Measurements from ENCODE around the gene ZNF593. TPM values are rescaled to one million over a fixed set of nuclear protein-coding genes. Genes with fewer than 3 reads are reported as not detected.

The ZNF593 gene
- polyA plus RNA-seq, 1 of the 3 experiments (the other 2 are of a cell fraction) = 64.8 TPM

GRCh38 chr1:26190373-26190987 lies 20.8 kb downstream of the ZNF593 start, which contains the start of gene CATSPER4:
Gene CATSPER4 (plus strand): TSS chr1:26190602. CDS start chr1:26190628, 26 bp downstream.
- H3K9me3 ChIP-seq = no peaks in the 10 kb centered on the region
- H3K4me2 ChIP-seq = no peak within 1 kb of the TSS
- H4K20me1 ChIP-seq (ENCODE audit: insufficient read depth) = no peaks in the 10 kb centered on the region
- no peaks in the 10 kb centered on the region for H3K79me2 ChIP-seq (ENCODE audit: insufficient read depth)
- POLR2A ChIA-PET = no interaction called here
- H3K4me3 ChIP-seq (ENCODE audit: low read depth in 2 of 2, low read length in 1 of 2) = no peak within 1 kb of the TSS; a peak in 1 of 4 replicates
- no peak for TF ChIP-seq FOXM1 (IDR thresholded peaks at IDR 0.05; ENCODE audit: low read depth)
- no peak for TF ChIP-seq RXRA (IDR thresholded peaks at IDR 0.05; ENCODE audit: borderline replicate concordance, low read depth)
- no peak for TF ChIP-seq EP300 (IDR thresholded peaks at IDR 0.05; ENCODE audit: borderline replicate concordance in 1 of 2, low read depth in 1 of 2, low read length in 1 of 2)
- TF ChIP-seq CTCF (IDR thresholded peaks at IDR 0.05) = peak; percentile 28
- DNase-seq = no peak
- no peak within 1 kb of the TSS for H3K9ac ChIP-seq
- H3K27me3 ChIP-seq (ENCODE audit: insufficient read depth) = no peaks in the 10 kb centered on the region; the same call in 1 of the 2 replicates
- no peak within 1 kb of the TSS for H3K27ac ChIP-seq (ENCODE audit: low read depth in 2 of 2, low read length in 1 of 2)
- no peaks in the 10 kb centered on the region for H3K36me3 ChIP-seq (replicated peaks in 1 of 2; ENCODE audit: control insufficient read depth in 1 of 2, insufficient read depth in 2 of 2, low read length in 1 of 2)
- H3K4me1 ChIP-seq (ENCODE audit: control insufficient read depth in 1 of 2, insufficient read depth in 2 of 2, low read depth in 1 of 2, low read length in 1 of 2) = no peaks in the 10 kb centered on the region
- no peaks in the 10 kb centered on the region for H3K9me2 ChIP-seq
- CTCF ChIA-PET = interaction anchor here (1.9 kb wide), 1 partner anchor 12 kb away, joined by 4 read pairs; no protein-coding TSS in a partner anchor
- no peaks in the 10 kb centered on the region for H3F3A ChIP-seq (replicated peaks; ENCODE audit: insufficient read depth)
- 73% methylated on average over 16 of the region's 16 CpGs for WGBS (ENCODE audit: low lambda C conversion rate)
- H2AFZ ChIP-seq (ENCODE audit: low read depth) = no peak within 1 kb of the TSS

- H3K4me3 ChIP-seq (ENCODE audit: low read depth in 2 of 2, low read length in 1 of 2) = no peak overlapping the region
- H3K4me1 ChIP-seq (ENCODE audit: control insufficient read depth in 1 of 2, insufficient read depth in 2 of 2, low read depth in 1 of 2, low read length in 1 of 2) = no peaks in the 10 kb centered on the region
- H4K20me1 ChIP-seq (ENCODE audit: insufficient read depth) = no peaks in the 10 kb centered on the region
- no peaks in the 10 kb centered on the region for H3K79me2 ChIP-seq (ENCODE audit: insufficient read depth)
- POLR2A ChIA-PET = no interaction called here
- H3K9ac ChIP-seq = no peak overlapping the region
- no peaks in the 10 kb centered on the region for H3K9me3 ChIP-seq
- CTCF ChIA-PET = no interaction called here
- no peaks in the 10 kb centered on the region for H3F3A ChIP-seq (replicated peaks; ENCODE audit: insufficient read depth)
- no peaks in the 10 kb centered on the region for H3K36me3 ChIP-seq (replicated peaks in 1 of 2; ENCODE audit: control insufficient read depth in 1 of 2, insufficient read depth in 2 of 2, low read length in 1 of 2)
- WGBS (ENCODE audit: low lambda C conversion rate) = 51% methylated on average over 3 of the region's 3 CpGs
- no peak overlapping the region for H3K4me2 ChIP-seq
- H3K27me3 ChIP-seq (ENCODE audit: insufficient read depth) = no peaks in the 10 kb centered on the region; the same call in 1 of the 2 replicates
- H3K27ac ChIP-seq (ENCODE audit: low read depth in 2 of 2, low read length in 1 of 2) = no peak overlapping the region
- DNase-seq = no peak
- no peaks in the 10 kb centered on the region for H3K9me2 ChIP-seq
- no peak overlapping the region for H2AFZ ChIP-seq (ENCODE audit: low read depth)
- TF ChIP-seq SIN3A (IDR thresholded peaks at IDR 0.05; ENCODE audit: borderline replicate concordance, low read depth, low read length) (no peak), PBX3 (IDR thresholded peaks at IDR 0.05) (no peak), CTCF (IDR thresholded peaks at IDR 0.05) (no peak), MAX (IDR thresholded peaks at IDR 0.05; ENCODE audit: low read depth) (no peak), REST (IDR thresholded peaks at IDR 0.05; ENCODE audit: low read depth, low read length) (no peak), JUND (IDR thresholded peaks at IDR 0.05) (no peak), GABPA (IDR thresholded peaks at IDR 0.05; ENCODE audit: low read depth) (no peak), SMC3 (IDR thresholded peaks at IDR 0.05; ENCODE audit: low read depth, low read length) (no peak), IRF3 (IDR thresholded peaks at IDR 0.05; ENCODE audit: low read depth, low read length) (no peak), USF2 (IDR thresholded peaks at IDR 0.05; ENCODE audit: borderline replicate concordance, low read depth, low read length) (no peak), NFIC (IDR thresholded peaks at IDR 0.05; ENCODE audit: borderline replicate concordance) (no peak), TCF12 (IDR thresholded peaks at IDR 0.05) (no peak)
These were observed 22.0 kb downstream of the ZNF593 start for GRCh38 chr1:26191739-26192138.

Data from SK-N-SH (cell line).